NCI-H1105 treated with DMSO at 0.1 percent for 48 hours (cell line): ENCODE measurements around the gene ATXN1.

Source experiments
- DNase-seq: peaks from one replicate; lab custom pipeline; 2025; lab: John Stamatoyannopoulos, UW

The ATXN1 gene

GRCh38 chr6:16305246-16305725 is 456.0 kb downstream of the ATXN1 start:
- DNase-seq = no peak

GRCh38 chr6:16302721-16303552 is 458.3 kb downstream of the ATXN1 start:
- no peak for DNase-seq

GRCh38 chr6:16301511-16301910 is 459.7 kb downstream of the ATXN1 start:
- no peak for DNase-seq

- DNase-seq = no peak
Observed at GRCh38 chr6:16299861-16300260, 461.4 kb downstream of the ATXN1 start.

- DNase-seq = no peak
Observed at GRCh38 chr6:16296061-16296670, 465.1 kb downstream of the ATXN1 start.

- DNase-seq = no peak
Observed at GRCh38 chr6:16295471-16295870, 465.8 kb downstream of the ATXN1 start.

GRCh38 chr6:16295060-16295459 is 466.2 kb downstream of the ATXN1 start:
- no peak for DNase-seq

GRCh38 chr6:16294371-16294770 is 466.9 kb downstream of the ATXN1 start:
- no peak for DNase-seq

- no peak for DNase-seq
Observed at GRCh38 chr6:16292942-16293341, 468.3 kb downstream of the ATXN1 start.

- no peak for DNase-seq
Observed at GRCh38 chr6:16292432-16292831, 468.8 kb downstream of the ATXN1 start.

GRCh38 chr6:16291739-16292138 is 469.5 kb downstream of the ATXN1 start:
- DNase-seq = no peak

GRCh38 chr6:16288163-16288562 is 473.1 kb downstream of the ATXN1 start:
- no peak for DNase-seq

- no peak for DNase-seq
Observed at GRCh38 chr6:16286151-16286522, 475.1 kb downstream of the ATXN1 start.

GRCh38 chr6:16285467-16286150 is 475.7 kb downstream of the ATXN1 start:
- DNase-seq = no peak

- no peak for DNase-seq
Observed at GRCh38 chr6:16284472-16284871, 476.8 kb downstream of the ATXN1 start.

GRCh38 chr6:16282370-16282769 is 478.9 kb downstream of the ATXN1 start:
- DNase-seq = no peak

- no peak for DNase-seq
Observed at GRCh38 chr6:16279243-16279642, 482.0 kb downstream of the ATXN1 start.

- no peak for DNase-seq
Observed at GRCh38 chr6:16278750-16279149, 482.5 kb downstream of the ATXN1 start.

GRCh38 chr6:16278048-16278724 is 483.1 kb downstream of the ATXN1 start:
- DNase-seq = no peak

GRCh38 chr6:16277101-16277981 is 483.9 kb downstream of the ATXN1 start:
- no peak for DNase-seq

- DNase-seq = no peak
Observed at GRCh38 chr6:16274885-16275589, 486.2 kb downstream of the ATXN1 start.
